Stomach smooth muscle (tissue), 2 donors: Measurements from ENCODE around the gene CCDC188.

Experiments
- H3K27ac ChIP-seq: one replicate; pipeline ENCODE4 v1.7.0; 2013; ENCODE audit warnings: mild to moderate bottlenecking, low read length, inconsistent platforms
- H3K27me3 ChIP-seq, 2 donors: one replicate each; pipeline ENCODE4 v1.7.0; 2013; ENCODE audit warnings: low read length in 2 of 2; ENCODE audit not compliant: insufficient read depth in 2 of 2, control insufficient read depth in 1 of 2
- H3K36me3 ChIP-seq, 2 donors: one replicate each; pipeline ENCODE4 v1.7.0; 2013; ENCODE audit warnings: low read length in 2 of 2; ENCODE audit not compliant: control insufficient read depth in 2 of 2, insufficient read depth in 2 of 2
- H3K4me1 ChIP-seq: one replicate; pipeline ENCODE4 v1.7.0; 2013; ENCODE audit warnings: low read length; ENCODE audit not compliant: control insufficient read depth, insufficient read depth
- H3K4me3 ChIP-seq, 2 donors: one replicate each; pipeline ENCODE4 v1.7.0; 2013; ENCODE audit warnings: low read length in 2 of 2
- H3K9ac ChIP-seq, 2 donors: one replicate each; pipeline ENCODE4 v1.7.0; 2013; ENCODE audit warnings: low read length in 2 of 2, mild to moderate bottlenecking in 1 of 2
- H3K9me3 ChIP-seq, 2 donors: one replicate each; pipeline ENCODE4 v1.7.0; 2013; ENCODE audit warnings: low read length in 2 of 2; ENCODE audit not compliant: control insufficient read depth in 2 of 2
- donor health status: healthy.
- donor health status: Pancreatic carcinoma.

Gene CCDC188

GRCh38 chr22:20157430-20158183 lies 6.8 kb upstream of the CCDC188 start:
- Histone ChIP-seq H3K27ac (no peak overlapping the region), H3K27me3 (peaks cover 4 to 17% of the 10 kb centered on the region in 2 donors), H3K4me1 (peaks cover 4% of the 10 kb centered on the region), H3K9me3 (no peaks in the 10 kb centered on the region), H3K4me3 (no peak overlapping the region), H3K36me3 (no peaks in the 10 kb centered on the region), H3K9ac (no peak overlapping the region)

GRCh38 chr22:20156611-20157429 lies 6.0 kb upstream of the CCDC188 start:
- peaks cover 4% of the 10 kb centered on the region for H3K4me1 ChIP-seq
- H3K36me3 ChIP-seq: no peaks in the 10 kb centered on the region
- no peaks in the 10 kb centered on the region for H3K9me3 ChIP-seq
- peaks cover 4 to 17% of the 10 kb centered on the region in 2 donors for H3K27me3 ChIP-seq
- H3K9ac ChIP-seq: no peak overlapping the region
- no peak overlapping the region for H3K4me3 ChIP-seq
- no peak overlapping the region for H3K27ac ChIP-seq

GRCh38 chr22:20156042-20156389 lies 5.2 kb upstream of the CCDC188 start:
- no peak overlapping the region for H3K4me3 ChIP-seq
- no peak overlapping the region for H3K27ac ChIP-seq
- H3K4me1 ChIP-seq: peaks cover 4% of the 10 kb centered on the region
- no peaks in the 10 kb centered on the region for H3K36me3 ChIP-seq
- no peak overlapping the region for H3K9ac ChIP-seq
- H3K9me3 ChIP-seq: no peaks in the 10 kb centered on the region
- peaks cover 4 to 16% of the 10 kb centered on the region in 2 donors for H3K27me3 ChIP-seq

- H3K4me3 ChIP-seq: no peak overlapping the region
Observed at GRCh38 chr22:20155330-20156041, 4.6 kb upstream of the CCDC188 start.

GRCh38 chr22:20154602-20155187 lies 3.8 kb upstream of the CCDC188 start:
- peaks cover 4% of the 10 kb centered on the region for H3K4me1 ChIP-seq
- H3K9me3 ChIP-seq: no peaks in the 10 kb centered on the region
- H3K36me3 ChIP-seq: no peaks in the 10 kb centered on the region
- H3K27me3 ChIP-seq: peaks cover 4 to 15% of the 10 kb centered on the region in 2 donors
- no peak overlapping the region for H3K9ac ChIP-seq
- no peak overlapping the region for H3K27ac ChIP-seq
- no peak overlapping the region for H3K4me3 ChIP-seq

More at GRCh38 chr22:20155330-20156041, 4.6 kb upstream of the CCDC188 start:
- H3K27me3 ChIP-seq: peaks cover 4 to 15% of the 10 kb centered on the region in 2 donors
- no peak overlapping the region for H3K27ac ChIP-seq
- H3K36me3 ChIP-seq: no peaks in the 10 kb centered on the region
- no peaks in the 10 kb centered on the region for H3K9me3 ChIP-seq
- peaks cover 4% of the 10 kb centered on the region for H3K4me1 ChIP-seq
- H3K9ac ChIP-seq: no peak overlapping the region

GRCh38 chr22:20153945-20154344 lies 3.1 kb upstream of the CCDC188 start:
- Histone ChIP-seq H3K4me1 (peaks cover 4% of the 10 kb centered on the region), H3K27ac (no peak overlapping the region), H3K27me3 (peaks cover 4 to 15% of the 10 kb centered on the region in 2 donors), H3K9ac (no peak overlapping the region), H3K4me3 (no peak overlapping the region), H3K9me3 (no peaks in the 10 kb centered on the region), H3K36me3 (no peaks in the 10 kb centered on the region)

GRCh38 chr22:20152464-20152890 lies 1.6 kb upstream of the CCDC188 start:
- H3K36me3 ChIP-seq: no peaks in the 10 kb centered on the region
- no peak overlapping the region for H3K27ac ChIP-seq
- no peak overlapping the region for H3K9ac ChIP-seq
- H3K27me3 ChIP-seq: peaks cover 4 to 11% of the 10 kb centered on the region in 2 donors
- H3K4me3 ChIP-seq: no peak overlapping the region
- H3K9me3 ChIP-seq: no peaks in the 10 kb centered on the region
- H3K4me1 ChIP-seq: peaks cover 4% of the 10 kb centered on the region

GRCh38 chr22:20151276-20151588 lies 377 bp upstream of the CCDC188 start:
- Histone ChIP-seq H3K4me3 (no peak overlapping the region), H3K27me3 (peaks cover 2 to 6% of the 10 kb centered on the region in 2 donors), H3K36me3 (no peaks in the 10 kb centered on the region), H3K9me3 (no peaks in the 10 kb centered on the region), H3K9ac (no peak overlapping the region), H3K4me1 (no peaks in the 10 kb centered on the region), H3K27ac (no peak overlapping the region)

GRCh38 chr22:20149257-20150250 lies 1.3 kb downstream of the CCDC188 start:
- no peak overlapping the region for H3K9ac ChIP-seq
- H3K27ac ChIP-seq: no peak overlapping the region
- H3K4me3 ChIP-seq: no peak overlapping the region
- peaks cover 0 to 2% of the 10 kb centered on the region in 2 donors for H3K27me3 ChIP-seq
- no peaks in the 10 kb centered on the region for H3K36me3 ChIP-seq
- no peaks in the 10 kb centered on the region for H3K9me3 ChIP-seq
- H3K4me1 ChIP-seq: no peaks in the 10 kb centered on the region
